GM23338 (cell line): ENCODE results near the gene CGNL1. TPM values are rescaled to one million over a fixed set of nuclear protein-coding genes. Genes with fewer than 3 reads are reported as not detected.
A peak's percentile ranks its signal among the peaks of the same experiment; 100 is the strongest.

Experiments used
- ATAC-seq: fragments of 200-7000 bp; cut with Tn5 transposase; 3 replicates; pipeline ENCODE4 v1.9.1; 2020
- DNase-seq: peaks from one replicate; pipeline ENCODE4 v3.0.0-alpha.2; 2015; ENCODE audit warnings: low spot score
- H2AFZ ChIP-seq: fragments of 200-600 bp; sonication (generic); 2 replicates; pipeline ENCODE4 v1.8.0; 2016; ENCODE audit warnings: antibody characterized with exemption, mild to moderate bottlenecking, moderate library complexity
- H3F3A ChIP-seq: fragments of 200-600 bp; sonication (generic); replicated peaks from 2 replicates; pipeline ENCODE4 v1.8.0; 2017; ENCODE audit warnings: antibody characterized with exemption, mixed run types, low read depth
- H3K27ac ChIP-seq: fragments of 200-600 bp; sonication (generic); 2 replicates; pipeline ENCODE4 v1.6.1; 2016; ENCODE audit warnings: low read depth
- H3K27me3 ChIP-seq: fragments of 200-600 bp; sonication (generic); 2 replicates; pipeline ENCODE4 v1.8.0; 2016; ENCODE audit warnings: mild to moderate bottlenecking, mixed run types, moderate library complexity; ENCODE audit not compliant: insufficient read depth
- H3K36me3 ChIP-seq: fragments of 200-600 bp; sonication (generic); 2 replicates; pipeline ENCODE4 v1.8.0; 2016; ENCODE audit warnings: mild to moderate bottlenecking; ENCODE audit not compliant: insufficient read depth
- H3K4me1 ChIP-seq: fragments of 200-600 bp; sonication (generic); 2 replicates; pipeline ENCODE4 v1.8.0; 2016; ENCODE audit warnings: mild to moderate bottlenecking, moderate library complexity; ENCODE audit not compliant: insufficient read depth
- H3K4me2 ChIP-seq: fragments of 200-600 bp; sonication (generic); 2 replicates; pipeline ENCODE4 v1.7.1; 2017; ENCODE audit warnings: mixed run types
- H3K4me3 ChIP-seq: fragments of 200-600 bp; sonication (generic); 2 replicates; pipeline ENCODE4 v1.6.1; 2016; ENCODE audit warnings: mixed run types
- H3K79me2 ChIP-seq: fragments of 200-600 bp; sonication (generic); replicated peaks from 2 replicates; pipeline ENCODE4 v1.8.0; 2017; ENCODE audit warnings: mild to moderate bottlenecking; ENCODE audit not compliant: insufficient read depth
- H3K9me2 ChIP-seq: fragments of 200-600 bp; sonication (generic); 2 replicates; pipeline ENCODE4 v1.8.0; 2017; ENCODE audit not compliant: insufficient read depth
- H4K20me1 ChIP-seq: fragments of 200-600 bp; sonication (generic); replicated peaks from 2 replicates; pipeline ENCODE4 v1.8.0; 2017; ENCODE audit warnings: mild to moderate bottlenecking; ENCODE audit not compliant: insufficient read depth
- H3K27ac Mint-ChIP-seq: 2 replicates; pipeline ENCODE4 v1.8.0; 2020; ENCODE audit warnings: inconsistent platforms, mild to moderate bottlenecking, moderate library complexity, mixed read lengths
- H3K27me3 Mint-ChIP-seq: 3 replicates; pipeline ENCODE4 v1.8.0; 2022; ENCODE audit warnings: low read depth, mild to moderate bottlenecking, moderate library complexity, mixed read lengths, inconsistent platforms; ENCODE audit not compliant: insufficient read depth, poor library complexity
- H3K36me3 Mint-ChIP-seq: 3 replicates; pipeline ENCODE4 v1.8.0; 2021; ENCODE audit warnings: low read depth, mild to moderate bottlenecking, inconsistent platforms, moderate library complexity, mixed read lengths
- H3K4me1 Mint-ChIP-seq: 3 replicates; pipeline ENCODE4 v1.8.0; 2020; ENCODE audit warnings: mild to moderate bottlenecking, inconsistent platforms, mixed read lengths
- H3K4me3 Mint-ChIP-seq: 3 replicates; pipeline ENCODE4 v1.8.0; 2021; ENCODE audit warnings: moderate library complexity, mild to moderate bottlenecking, inconsistent platforms, mixed read lengths
- H3K9me3 Mint-ChIP-seq: 3 replicates; pipeline ENCODE4 v1.8.0; 2020; ENCODE audit warnings: moderate library complexity, mild to moderate bottlenecking, inconsistent platforms, mixed read lengths
- CREB1 ChIP-seq: fragments of 250-450 bp; sonication (Bioruptor Pico); IDR thresholded peaks from 2 replicates; pipeline ENCODE4 v1.5.0; 2020; ENCODE audit warnings: low read depth, mild to moderate bottlenecking, moderate library complexity
- EZH2 ChIP-seq: fragments of 200-600 bp; sonication (generic); IDR thresholded peaks from one replicate; pipeline ENCODE4 v1.8.0; 2017; ENCODE audit warnings: antibody characterized with exemption, mild to moderate bottlenecking, low read depth; ENCODE audit not compliant: unreplicated experiment
- EZH2phosphoT487 ChIP-seq: fragments of 200-600 bp; sonication (generic); IDR thresholded peaks from one replicate; pipeline ENCODE4 v1.8.1; 2018; ENCODE audit warnings: antibody characterized with exemption; ENCODE audit not compliant: unreplicated experiment
- JUNB ChIP-seq: IDR thresholded peaks from one replicate; pipeline ENCODE4 v1.6.1; 2016; ENCODE audit warnings: antibody characterized with exemption; ENCODE audit not compliant: unreplicated experiment
- NANOG ChIP-seq: IDR thresholded peaks from 2 replicates; pipeline ENCODE4 v1.6.1; 2016; ENCODE audit warnings: antibody characterized with exemption, borderline replicate concordance
- POLR2AphosphoS5 ChIP-seq: IDR thresholded peaks from 2 replicates; pipeline ENCODE4 v1.6.1; 2016; ENCODE audit warnings: antibody characterized with exemption, low read depth
- STAT1 ChIP-seq: IDR thresholded peaks from one replicate; pipeline ENCODE4 v1.6.1; 2016; ENCODE audit warnings: antibody characterized with exemption; ENCODE audit not compliant: unreplicated experiment
- ZNF114 ChIP-seq: fragments of 250-450 bp; sonication (Bioruptor Pico); IDR thresholded peaks from 2 replicates; pipeline ENCODE4 v1.5.0; 2020; ENCODE audit warnings: mild to moderate bottlenecking, moderate library complexity
- polyA plus RNA-seq: library from polyadenylated mRNA; unstranded; fragments of >200 nt; fragmentation: Nextera tagmentation; extraction: Ambion mirVana; gene quantifications from 2 replicates; pipeline ENCODE4 v1.2.1, GENCODE V29; 2016
- total RNA-seq: library from RNA; depleted of rRNA; stranded (reverse); fragments of >200 nt; shearing (Covaris generic); gene quantifications from 2 replicates; pipeline ENCODE4 v1.2.3, GENCODE V29; 2014
- TF ChIP-seq, protein P1 (sequence below): IDR thresholded peaks from one replicate; pipeline ENCODE4 v1.6.1; 2018; ENCODE audit warnings: antibody characterized with exemption; ENCODE audit not compliant: unreplicated experiment
- TF ChIP-seq, protein P2 (sequence below): fragments of 250-450 bp; sonication (Bioruptor Pico); IDR thresholded peaks from 2 replicates; pipeline ENCODE4 v1.5.0; 2020; ENCODE audit warnings: mild to moderate bottlenecking, moderate library complexity

Gene CGNL1
- total and polyA plus RNA-seq, 2 experiments from 2014 or later = 20.0 to 57.8 TPM

DNA sequence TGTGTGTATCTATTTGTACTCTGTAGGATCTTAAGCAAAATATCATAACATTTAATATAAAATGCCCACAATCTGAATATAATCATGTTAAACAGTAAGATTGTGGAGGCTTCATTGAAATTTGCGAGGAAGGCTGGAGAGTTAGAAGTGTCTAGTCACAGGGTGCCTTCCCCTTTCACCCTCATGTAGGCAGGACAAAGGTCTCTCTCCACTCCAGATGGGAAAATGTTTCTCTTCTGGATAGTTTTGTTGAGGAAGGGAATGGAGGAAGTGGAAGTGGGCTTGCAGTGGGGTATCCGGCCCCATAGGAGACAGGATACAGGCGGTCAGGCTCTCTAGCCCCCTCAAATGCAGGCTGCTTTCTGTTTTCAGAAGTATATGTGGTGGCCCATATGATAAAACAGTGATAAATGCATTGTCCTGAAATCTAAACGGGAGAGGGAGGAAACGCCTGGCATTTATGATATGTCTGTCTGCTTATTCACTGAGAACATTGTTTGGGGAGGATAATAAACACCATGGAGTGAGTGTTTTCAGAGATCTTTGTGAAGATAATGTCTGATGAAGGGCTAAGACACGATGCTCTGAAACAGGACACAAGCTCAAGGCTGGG, 202.1 kb downstream of the CGNL1 start (continued):
- TF ChIP-seq, protein P1, sequence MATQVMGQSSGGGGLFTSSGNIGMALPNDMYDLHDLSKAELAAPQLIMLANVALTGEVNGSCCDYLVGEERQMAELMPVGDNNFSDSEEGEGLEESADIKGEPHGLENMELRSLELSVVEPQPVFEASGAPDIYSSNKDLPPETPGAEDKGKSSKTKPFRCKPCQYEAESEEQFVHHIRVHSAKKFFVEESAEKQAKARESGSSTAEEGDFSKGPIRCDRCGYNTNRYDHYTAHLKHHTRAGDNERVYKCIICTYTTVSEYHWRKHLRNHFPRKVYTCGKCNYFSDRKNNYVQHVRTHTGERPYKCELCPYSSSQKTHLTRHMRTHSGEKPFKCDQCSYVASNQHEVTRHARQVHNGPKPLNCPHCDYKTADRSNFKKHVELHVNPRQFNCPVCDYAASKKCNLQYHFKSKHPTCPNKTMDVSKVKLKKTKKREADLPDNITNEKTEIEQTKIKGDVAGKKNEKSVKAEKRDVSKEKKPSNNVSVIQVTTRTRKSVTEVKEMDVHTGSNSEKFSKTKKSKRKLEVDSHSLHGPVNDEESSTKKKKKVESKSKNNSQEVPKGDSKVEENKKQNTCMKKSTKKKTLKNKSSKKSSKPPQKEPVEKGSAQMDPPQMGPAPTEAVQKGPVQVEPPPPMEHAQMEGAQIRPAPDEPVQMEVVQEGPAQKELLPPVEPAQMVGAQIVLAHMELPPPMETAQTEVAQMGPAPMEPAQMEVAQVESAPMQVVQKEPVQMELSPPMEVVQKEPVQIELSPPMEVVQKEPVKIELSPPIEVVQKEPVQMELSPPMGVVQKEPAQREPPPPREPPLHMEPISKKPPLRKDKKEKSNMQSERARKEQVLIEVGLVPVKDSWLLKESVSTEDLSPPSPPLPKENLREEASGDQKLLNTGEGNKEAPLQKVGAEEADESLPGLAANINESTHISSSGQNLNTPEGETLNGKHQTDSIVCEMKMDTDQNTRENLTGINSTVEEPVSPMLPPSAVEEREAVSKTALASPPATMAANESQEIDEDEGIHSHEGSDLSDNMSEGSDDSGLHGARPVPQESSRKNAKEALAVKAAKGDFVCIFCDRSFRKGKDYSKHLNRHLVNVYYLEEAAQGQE = no peak

DNA sequence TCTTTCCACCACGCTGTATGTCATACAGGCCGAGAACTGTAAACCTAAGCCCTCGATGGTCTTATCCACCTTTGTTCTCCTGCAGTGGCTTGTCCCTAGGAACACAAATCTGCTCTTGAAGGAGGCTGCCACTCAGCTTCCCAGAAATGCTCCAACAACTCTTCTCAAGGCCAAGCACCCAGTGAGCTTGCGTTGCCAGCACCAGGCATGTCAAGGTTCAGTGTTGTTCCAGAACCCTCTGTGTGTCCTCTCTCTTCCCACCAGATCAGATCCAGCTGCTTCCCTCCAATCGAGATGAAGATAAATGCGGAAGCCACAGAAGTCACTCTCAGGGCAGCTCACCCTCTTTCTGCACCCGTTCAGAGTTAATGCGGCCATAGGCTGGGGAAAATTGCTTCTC, 204.1 kb downstream of the CGNL1 start:
- DNase-seq = no peak
- ATAC-seq = no peak

More for the DNA sequence above, 204.1 kb downstream of the CGNL1 start:
- H4K20me1 ChIP-seq = no peaks in the 10 kb centered on the region
- 0 out of 2 replicates have a peak, but pooled peaks cover 4% of the 10 kb centered on the region for H3K9me2 ChIP-seq
- Mint-ChIP-seq H3K36me3 (no peaks in the 10 kb centered on the region), H3K9me3 (peaks cover 7% of the 10 kb centered on the region; the same call in 1 of the 3 replicates), H3K4me3 (no peak overlapping the region), H3K4me1 (no peaks in the 10 kb centered on the region), H3K27me3 (peaks cover 3% of the 10 kb centered on the region), H3K27ac (no peak overlapping the region)
- peak overlapping the region; percentile 47 for H2AFZ ChIP-seq
- H3K27me3 ChIP-seq = no peaks in the 10 kb centered on the region
- TF ChIP-seq EZH2phosphoT487 = no peak
- TF ChIP-seq, protein P2, sequence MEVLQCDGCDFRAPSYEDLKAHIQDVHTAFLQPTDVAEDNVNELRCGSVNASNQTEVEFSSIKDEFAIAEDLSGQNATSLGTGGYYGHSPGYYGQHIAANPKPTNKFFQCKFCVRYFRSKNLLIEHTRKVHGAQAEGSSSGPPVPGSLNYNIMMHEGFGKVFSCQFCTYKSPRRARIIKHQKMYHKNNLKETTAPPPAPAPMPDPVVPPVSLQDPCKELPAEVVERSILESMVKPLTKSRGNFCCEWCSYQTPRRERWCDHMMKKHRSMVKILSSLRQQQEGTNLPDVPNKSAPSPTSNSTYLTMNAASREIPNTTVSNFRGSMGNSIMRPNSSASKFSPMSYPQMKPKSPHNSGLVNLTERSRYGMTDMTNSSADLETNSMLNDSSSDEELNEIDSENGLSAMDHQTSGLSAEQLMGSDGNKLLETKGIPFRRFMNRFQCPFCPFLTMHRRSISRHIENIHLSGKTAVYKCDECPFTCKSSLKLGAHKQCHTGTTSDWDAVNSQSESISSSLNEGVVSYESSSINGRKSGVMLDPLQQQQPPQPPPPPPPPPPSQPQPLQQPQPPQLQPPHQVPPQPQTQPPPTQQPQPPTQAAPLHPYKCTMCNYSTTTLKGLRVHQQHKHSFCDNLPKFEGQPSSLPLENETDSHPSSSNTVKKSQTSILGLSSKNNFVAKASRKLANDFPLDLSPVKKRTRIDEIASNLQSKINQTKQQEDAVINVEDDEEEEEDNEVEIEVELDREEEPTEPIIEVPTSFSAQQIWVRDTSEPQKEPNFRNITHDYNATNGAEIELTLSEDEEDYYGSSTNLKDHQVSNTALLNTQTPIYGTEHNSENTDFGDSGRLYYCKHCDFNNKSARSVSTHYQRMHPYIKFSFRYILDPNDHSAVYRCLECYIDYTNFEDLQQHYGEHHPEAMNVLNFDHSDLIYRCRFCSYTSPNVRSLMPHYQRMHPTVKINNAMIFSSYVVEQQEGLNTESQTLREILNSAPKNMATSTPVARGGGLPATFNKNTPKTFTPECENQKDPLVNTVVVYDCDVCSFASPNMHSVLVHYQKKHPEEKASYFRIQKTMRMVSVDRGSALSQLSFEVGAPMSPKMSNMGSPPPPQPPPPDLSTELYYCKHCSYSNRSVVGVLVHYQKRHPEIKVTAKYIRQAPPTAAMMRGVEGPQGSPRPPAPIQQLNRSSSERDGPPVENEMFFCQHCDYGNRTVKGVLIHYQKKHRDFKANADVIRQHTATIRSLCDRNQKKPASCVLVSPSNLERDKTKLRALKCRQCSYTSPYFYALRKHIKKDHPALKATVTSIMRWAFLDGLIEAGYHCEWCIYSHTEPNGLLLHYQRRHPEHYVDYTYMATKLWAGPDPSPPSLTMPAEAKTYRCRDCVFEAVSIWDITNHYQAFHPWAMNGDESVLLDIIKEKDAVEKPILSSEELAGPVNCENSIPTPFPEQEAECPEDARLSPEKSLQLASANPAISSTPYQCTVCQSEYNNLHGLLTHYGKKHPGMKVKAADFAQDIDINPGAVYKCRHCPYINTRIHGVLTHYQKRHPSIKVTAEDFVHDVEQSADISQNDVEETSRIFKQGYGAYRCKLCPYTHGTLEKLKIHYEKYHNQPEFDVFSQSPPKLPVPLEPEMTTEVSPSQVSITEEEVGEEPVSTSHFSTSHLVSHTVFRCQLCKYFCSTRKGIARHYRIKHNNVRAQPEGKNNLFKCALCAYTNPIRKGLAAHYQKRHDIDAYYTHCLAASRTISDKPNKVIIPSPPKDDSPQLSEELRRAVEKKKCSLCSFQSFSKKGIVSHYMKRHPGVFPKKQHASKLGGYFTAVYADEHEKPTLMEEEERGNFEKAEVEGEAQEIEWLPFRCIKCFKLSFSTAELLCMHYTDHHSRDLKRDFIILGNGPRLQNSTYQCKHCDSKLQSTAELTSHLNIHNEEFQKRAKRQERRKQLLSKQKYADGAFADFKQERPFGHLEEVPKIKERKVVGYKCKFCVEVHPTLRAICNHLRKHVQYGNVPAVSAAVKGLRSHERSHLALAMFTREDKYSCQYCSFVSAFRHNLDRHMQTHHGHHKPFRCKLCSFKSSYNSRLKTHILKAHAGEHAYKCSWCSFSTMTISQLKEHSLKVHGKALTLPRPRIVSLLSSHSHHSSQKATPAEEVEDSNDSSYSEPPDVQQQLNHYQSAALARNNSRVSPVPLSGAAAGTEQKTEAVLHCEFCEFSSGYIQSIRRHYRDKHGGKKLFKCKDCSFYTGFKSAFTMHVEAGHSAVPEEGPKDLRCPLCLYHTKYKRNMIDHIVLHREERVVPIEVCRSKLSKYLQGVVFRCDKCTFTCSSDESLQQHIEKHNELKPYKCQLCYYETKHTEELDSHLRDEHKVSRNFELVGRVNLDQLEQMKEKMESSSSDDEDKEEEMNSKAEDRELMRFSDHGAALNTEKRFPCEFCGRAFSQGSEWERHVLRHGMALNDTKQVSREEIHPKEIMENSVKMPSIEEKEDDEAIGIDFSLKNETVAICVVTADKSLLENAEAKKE (CRISPR knock-in tag) = no peak
- no peak for TF ChIP-seq POLR2AphosphoS5
- no peak for TF ChIP-seq JUNB
- no peak for TF ChIP-seq NANOG
- TF ChIP-seq EZH2 = no peak
- no peak for TF ChIP-seq ZNF114 (CRISPR knock-in tag)
- no peak for TF ChIP-seq CREB1 (CRISPR knock-in tag)
- TF ChIP-seq STAT1 = no peak
- H3K79me2 ChIP-seq = no peaks in the 10 kb centered on the region
- H3K36me3 ChIP-seq = no peaks in the 10 kb centered on the region
- H3F3A ChIP-seq = no peaks in the 10 kb centered on the region
- no peak overlapping the region for H3K4me2 ChIP-seq
- H3K4me3 ChIP-seq = no peak overlapping the region
- no peak overlapping the region for H3K27ac ChIP-seq
- no peaks in the 10 kb centered on the region for H3K4me1 ChIP-seq
